Esophagus muscularis mucosa (tissue), 4 donors: ENCODE measurements around the gene METTL15. TPM values are rescaled to one million over a fixed set of nuclear protein-coding genes. Genes with fewer than 3 reads are reported as not detected.

Experiments
- DNase-seq: peaks from one replicate; pipeline ENCODE4 v3.0.0-alpha.2; 2017; ENCODE audit errors: extremely low spot score
- H3K27ac ChIP-seq, 4 donors: fragments of 200-600 bp; sonication (generic); replicated peaks in 1 of 4; 1 replicate in 3 of 4; 2 replicates in 1 of 4; pipeline ENCODE4 v1.5.1; 2016 to 2019; ENCODE audit warnings: mild to moderate bottlenecking in 1 of 4
- H3K27me3 ChIP-seq, 4 donors: fragments of 200-600 bp; sonication (generic); one replicate each; pipeline versions ENCODE4 v1.5.1 to v1.6.0; 2016 to 2019
- H3K36me3 ChIP-seq, 4 donors: fragments of 200-600 bp; sonication (generic); one replicate each; pipeline ENCODE4 v1.5.1; 2016 to 2019
- H3K4me1 ChIP-seq, 4 donors: fragments of 200-600 bp; sonication (generic); one replicate each; pipeline ENCODE4 v1.5.1; 2016 to 2019
- H3K4me3 ChIP-seq, 4 donors: fragments of 200-600 bp; sonication (generic); 1 replicate in 2 of 4; 2 replicates in 2 of 4; pipeline ENCODE4 v1.5.1; 2016 to 2019; ENCODE audit warnings: mild to moderate bottlenecking in 4 of 4, moderate library complexity in 1 of 4
- H3K9me3 ChIP-seq, 4 donors: fragments of 200-600 bp; sonication (generic); 1 replicate in 3 of 4; 2 replicates in 1 of 4; pipeline ENCODE4 v1.5.1; 2016 to 2019
- CTCF ChIP-seq, 3 experiments: fragments of 200-600 bp in 2 of 3; fragments of 450-650 bp in 1 of 3; sonication (generic) in 2 of 3; IDR thresholded peaks; one replicate each; pipeline ENCODE4 v1.5.1; 2017 to 2019; ENCODE audit warnings: antibody characterized with exemption in 3 of 3, mild to moderate bottlenecking in 2 of 3, moderate library complexity in 1 of 3
- EP300 ChIP-seq: sonication (generic); formaldehyde crosslinking; IDR thresholded peaks from one replicate; pipeline ENCODE4 v1.6.1; 2017; ENCODE audit warnings: antibody characterized with exemption
- POLR2A ChIP-seq: fragments of 450-650 bp; IDR thresholded peaks from one replicate; pipeline ENCODE4 v1.6.1; 2017; ENCODE audit warnings: antibody characterized with exemption, moderate library complexity, mild to moderate bottlenecking, low read depth
- POLR2AphosphoS5 ChIP-seq, 2 donors: sonication (generic); formaldehyde crosslinking; IDR thresholded peaks; one replicate each; pipeline ENCODE4 v1.6.1; 2017; ENCODE audit warnings: antibody characterized with exemption in 2 of 2
- WGBS: methylation state at CpG from one replicate; pipeline ENCODE4 v1.1.5; 2018; 5-methylcytosine and 5-hydroxymethylcytosine counted together
- intact Hi-C: fragments of 100-400 bp; cut with DNase I; formaldehyde crosslinking; loops from one replicate; pipeline ENCODE4 v1.15.1; 2023
- total RNA-seq, 4 donors: library from RNA; depleted of rRNA; stranded (reverse); fragments of >200 nt; gene quantifications; one replicate each; pipeline versions ENCODE4 v1.1.0 to v1.2.1, GENCODE V29; 2016

The METTL15 gene
- total RNA-seq, 4 donors from 2014 or later = 7.5 to 10.0 (median 8.5) TPM

- intact Hi-C loops = no loop called here
- DNase-seq = no peak
- Histone ChIP-seq H3K4me1 (peaks cover 0 to 10% (median 3%) of the 10 kb centered on the region in 4 donors), H3K9me3 (no peaks in the 10 kb centered on the region), H3K27ac (no peak overlapping the region), H3K4me3 (no peak overlapping the region), H3K36me3 (no peaks in the 10 kb centered on the region), H3K27me3 (no peaks in the 10 kb centered on the region)
- WGBS = 98% methylated on average over 2 of the region's 2 CpGs
- TF ChIP-seq EP300 = no peak
- TF ChIP-seq POLR2A = no peak
These were observed 136.9 kb downstream of the METTL15 start for GRCh38 chr11:28245131-28245530.

DNA sequence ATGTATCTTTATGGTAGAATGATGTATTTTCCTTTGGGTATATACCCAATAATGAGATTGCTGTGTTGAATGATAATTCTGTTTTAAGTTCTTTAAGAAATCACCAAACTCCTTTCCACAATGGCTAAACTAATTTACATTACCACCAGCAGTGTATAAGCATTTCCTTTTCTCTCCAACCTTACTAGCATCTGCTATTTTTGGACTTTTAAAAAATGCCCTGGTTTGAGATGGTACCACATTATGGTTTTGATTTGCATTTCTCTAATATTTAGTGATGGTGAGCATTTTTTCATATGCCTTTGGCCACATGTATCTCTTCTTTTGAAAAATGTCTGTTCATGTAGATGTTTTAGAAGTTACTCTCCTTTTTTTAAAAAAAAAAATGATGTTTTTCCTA, 142.0 kb downstream of the METTL15 start:
- no peaks in the 10 kb centered on the region for H3K27me3 ChIP-seq
- no peaks in the 10 kb centered on the region for H3K4me1 ChIP-seq
- H3K36me3 ChIP-seq = no peaks in the 10 kb centered on the region
- DNase-seq = no peak
- intact Hi-C loops = no loop called here
- no peaks in the 10 kb centered on the region for H3K9me3 ChIP-seq
- TF ChIP-seq EP300 (no peak), CTCF (IDR thresholded peaks at IDR 0.05) (no peak), POLR2AphosphoS5 (IDR thresholded peaks at IDR 0.05) (no peak), POLR2A (no peak)
- no peak overlapping the region for H3K4me3 ChIP-seq
- no peak overlapping the region for H3K27ac ChIP-seq

- 89% methylated on average over 2 of the region's 2 CpGs for WGBS
These were observed 143.1 kb downstream of the METTL15 start for GRCh38 chr11:28251257-28251656.

GRCh38 chr11:28257761-28258160, 149.6 kb downstream of the METTL15 start:
- peaks cover 0 to 6% (median 0%) of the 10 kb centered on the region in 4 donors for H3K9me3 ChIP-seq
- H3K4me1 ChIP-seq = no peaks in the 10 kb centered on the region
- peaks cover 0 to 13% (median 0%) of the 10 kb centered on the region in 4 donors for H3K36me3 ChIP-seq
- H3K27me3 ChIP-seq = no peaks in the 10 kb centered on the region
- no peak overlapping the region for H3K27ac ChIP-seq
- H3K4me3 ChIP-seq = no peak overlapping the region
- no peak for TF ChIP-seq EP300
- TF ChIP-seq POLR2A = no peak
- TF ChIP-seq CTCF (IDR thresholded peaks at IDR 0.05) = no peak
- TF ChIP-seq POLR2AphosphoS5 (IDR thresholded peaks at IDR 0.05) = no peak
- DNase-seq = no peak
- intact Hi-C loops = no loop called here

More at GRCh38 chr11:28251257-28251656, 143.1 kb downstream of the METTL15 start:
- TF ChIP-seq POLR2A = no peak
- intact Hi-C loops = no loop called here
- DNase-seq = no peak
- Histone ChIP-seq H3K4me1 (no peaks in the 10 kb centered on the region), H3K27ac (no peak overlapping the region), H3K36me3 (no peaks in the 10 kb centered on the region), H3K9me3 (no peaks in the 10 kb centered on the region), H3K27me3 (no peaks in the 10 kb centered on the region), H3K4me3 (no peak overlapping the region)

DNA sequence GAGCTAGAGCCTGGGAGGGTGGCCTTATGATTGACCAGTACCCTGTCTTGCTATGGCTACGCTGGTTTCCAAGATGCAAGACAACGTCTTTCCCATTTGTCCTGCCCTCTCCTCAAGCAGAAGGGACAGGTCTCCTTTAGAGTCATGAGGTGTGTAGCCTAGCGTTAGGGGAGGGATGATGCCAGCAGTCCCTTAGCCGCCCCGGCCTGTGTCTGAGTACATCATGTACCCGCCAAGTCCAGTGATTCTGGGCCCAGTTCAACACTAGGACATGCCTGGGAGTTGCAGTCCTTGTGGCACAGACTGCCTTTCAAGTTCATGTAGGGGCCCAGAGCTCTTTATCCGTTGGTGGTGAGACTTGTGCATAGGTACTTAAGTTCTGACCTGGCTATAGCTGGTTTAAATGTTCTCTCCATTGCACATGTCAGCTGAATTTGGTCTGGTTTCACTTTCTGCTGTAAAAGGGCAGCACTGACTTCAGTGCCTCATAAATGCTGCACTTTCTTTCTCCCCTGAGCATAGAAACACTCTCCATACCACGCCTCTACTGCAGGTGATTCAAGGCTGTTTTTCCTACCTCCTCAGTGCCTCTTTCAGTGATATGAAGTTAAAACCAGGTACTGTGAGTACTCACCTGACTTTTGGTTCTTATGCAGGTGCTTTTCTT, 151.1 kb downstream of the METTL15 start:
- WGBS = 100% methylated on average over 5 of the region's 8 CpGs
- no peak for TF ChIP-seq EP300
- TF ChIP-seq CTCF (IDR thresholded peaks at IDR 0.05) = no peak
- TF ChIP-seq POLR2A = no peak
- no peak for DNase-seq
- Histone ChIP-seq H3K36me3 (peaks cover 0 to 13% (median 0%) of the 10 kb centered on the region in 4 donors), H3K27me3 (no peaks in the 10 kb centered on the region), H3K4me3 (no peak overlapping the region), H3K27ac (no peak overlapping the region), H3K9me3 (peaks cover 0 to 6% (median 0%) of the 10 kb centered on the region in 4 donors), H3K4me1 (no peaks in the 10 kb centered on the region)
- intact Hi-C loops = no loop called here

GRCh38 chr11:28268925-28269324, 160.7 kb downstream of the METTL15 start:
- Histone ChIP-seq H3K4me1 (no peaks in the 10 kb centered on the region), H3K4me3 (no peak overlapping the region), H3K36me3 (no peaks in the 10 kb centered on the region), H3K27me3 (no peaks in the 10 kb centered on the region), H3K27ac (no peak overlapping the region), H3K9me3 (no peaks in the 10 kb centered on the region)
- 95% methylated on average over 3 of the region's 3 CpGs for WGBS
- DNase-seq = no peak
- TF ChIP-seq EP300 (no peak), CTCF (IDR thresholded peaks at IDR 0.05) (no peak), POLR2AphosphoS5 (IDR thresholded peaks at IDR 0.05) (no peak), POLR2A (no peak)
- intact Hi-C loops = no loop called here
